ENCODE measurements around the gene HDAC7. TPM values are rescaled to one million over a fixed set of nuclear protein-coding genes. Genes with fewer than 3 reads are reported as not detected.
A peak's percentile ranks its signal among the peaks of the same experiment; 100 is the strongest.

HDAC7 gene
- total RNA-seq: 163 TPM
- polyA plus RNA-seq: 10 to 100 TPM; 14.0 to 15.4 (median 15.3) TPM

GRCh38 chr12:47819896-47820630 is at the start of gene HDAC7:
HDAC7 (minus strand) TSS chr12:47819903; CDS start chr12:47819785, 118 bp downstream.
- H3K27ac Mint-ChIP-seq: peak within 1 kb of the TSS; percentile 95 to 99 (median 97)

GRCh38 chr12:47868552-47869031 is 48.9 kb upstream of the HDAC7 start:
- Mint-ChIP-seq H3K9me3 (no peaks in the 10 kb centered on the region), H3K27ac (no peak overlapping the region), H3K4me3 (no peak overlapping the region), H3K36me3 (no peaks in the 10 kb centered on the region), H3K27me3 (no peaks in the 10 kb centered on the region), H3K4me1 (peaks cover 0 to 10% (median 1%) of the 10 kb centered on the region in 4 donors)
- Histone ChIP-seq H3K4me3 (ENCODE audit: low read depth, low read length) (no peak overlapping the region), H3K9me3 (ENCODE audit: control insufficient read depth in 2 of 2, low read length in 2 of 2) (no peaks in the 10 kb centered on the region), H3K4me1 (ENCODE audit: control insufficient read depth, insufficient read depth, low read length, poor library complexity, severe bottlenecking) (no peaks in the 10 kb centered on the region), H3K27me3 (ENCODE audit: control insufficient read depth, insufficient read depth, low read length) (no peaks in the 10 kb centered on the region), H3K27ac (ENCODE audit: insufficient read depth, low read length, poor library complexity, severe bottlenecking) (no peak overlapping the region), H3K36me3 (ENCODE audit: control insufficient read depth, insufficient read depth, low read length) (no peaks in the 10 kb centered on the region)
- ATAC-seq (ENCODE audit: low read depth in 2 of 2) (no peak), DNase-seq (no peak)

More at GRCh38 chr12:47819896-47820630, at the start of gene HDAC7:
- Mint-ChIP-seq H3K4me1 (peaks cover 19 to 85% (median 60%) of the 10 kb centered on the region in 4 donors), H3K36me3 (no peaks in the 10 kb centered on the region), H3K27me3 (no peaks in the 10 kb centered on the region), H3K4me3 (peak within 1 kb of the TSS; percentile 93 to 99 (median 96)), H3K9me3 (no peaks in the 10 kb centered on the region)
- Histone ChIP-seq H3K36me3 (ENCODE audit: control insufficient read depth, insufficient read depth, low read length) (no peaks in the 10 kb centered on the region), H3K27ac (ENCODE audit: insufficient read depth, low read length, poor library complexity, severe bottlenecking) (peak within 1 kb of the TSS; percentile 97), H3K27me3 (ENCODE audit: control insufficient read depth, insufficient read depth, low read length) (no peaks in the 10 kb centered on the region), H3K4me1 (ENCODE audit: control insufficient read depth, insufficient read depth, low read length, poor library complexity, severe bottlenecking) (peaks cover 69% of the 10 kb centered on the region), H3K4me3 (ENCODE audit: low read depth, low read length) (peak within 1 kb of the TSS; percentile 81), H3K9me3 (ENCODE audit: control insufficient read depth in 2 of 2, low read length in 2 of 2) (no peaks in the 10 kb centered on the region)
- DNase-seq (peak; percentile 57 to 91 (median 67)), ATAC-seq (ENCODE audit: low read depth in 2 of 2) (peak; percentile 65 to 69)

- no peak overlapping the region for H3K27ac ChIP-seq (ENCODE audit: insufficient read depth, low read length, poor library complexity, severe bottlenecking)
- Mint-ChIP-seq H3K27ac (no peak overlapping the region), H3K27me3 (no peaks in the 10 kb centered on the region), H3K4me3 (no peak overlapping the region), H3K9me3 (no peaks in the 10 kb centered on the region), H3K4me1 (peaks cover 0 to 10% (median 1%) of the 10 kb centered on the region in 4 donors), H3K36me3 (no peaks in the 10 kb centered on the region)
- no peaks in the 10 kb centered on the region for H3K9me3 ChIP-seq (ENCODE audit: control insufficient read depth in 2 of 2, low read length in 2 of 2)
- no peaks in the 10 kb centered on the region for H3K27me3 ChIP-seq (ENCODE audit: control insufficient read depth, insufficient read depth, low read length)
- H3K36me3 ChIP-seq (ENCODE audit: control insufficient read depth, insufficient read depth, low read length): no peaks in the 10 kb centered on the region
- no peak overlapping the region for H3K4me3 ChIP-seq (ENCODE audit: low read depth, low read length)
- no peaks in the 10 kb centered on the region for H3K4me1 ChIP-seq (ENCODE audit: control insufficient read depth, insufficient read depth, low read length, poor library complexity, severe bottlenecking)
- ATAC-seq (ENCODE audit: low read depth in 2 of 2) (no peak), DNase-seq (no peak)
These were observed 48.3 kb upstream of the HDAC7 start for GRCh38 chr12:47868041-47868440.

GRCh38 chr12:47867495-47867941 is 47.8 kb upstream of the HDAC7 start:
- Mint-ChIP-seq H3K27ac (peak overlapping the region in 1 of 3 donors; percentile 56), H3K4me3 (no peak overlapping the region), H3K27me3 (no peaks in the 10 kb centered on the region), H3K9me3 (no peaks in the 10 kb centered on the region), H3K36me3 (no peaks in the 10 kb centered on the region), H3K4me1 (peaks cover 0 to 10% (median 1%) of the 10 kb centered on the region in 4 donors)
- no peaks in the 10 kb centered on the region for H3K27me3 ChIP-seq (ENCODE audit: control insufficient read depth, insufficient read depth, low read length)
- no peak overlapping the region for H3K27ac ChIP-seq (ENCODE audit: insufficient read depth, low read length, poor library complexity, severe bottlenecking)
- H3K9me3 ChIP-seq (ENCODE audit: control insufficient read depth in 2 of 2, low read length in 2 of 2): no peaks in the 10 kb centered on the region
- H3K36me3 ChIP-seq (ENCODE audit: control insufficient read depth, insufficient read depth, low read length): no peaks in the 10 kb centered on the region
- ATAC-seq (ENCODE audit: low read depth in 2 of 2): peak; percentile 49 to 65
- peak in 1 of 3 donors; percentile 78 for DNase-seq
- no peak overlapping the region for H3K4me3 ChIP-seq (ENCODE audit: low read depth, low read length)
- no peaks in the 10 kb centered on the region for H3K4me1 ChIP-seq (ENCODE audit: control insufficient read depth, insufficient read depth, low read length, poor library complexity, severe bottlenecking)

GRCh38 chr12:47864646-47865235 is 45.0 kb upstream of the HDAC7 start:
- Mint-ChIP-seq H3K27me3 (no peaks in the 10 kb centered on the region), H3K27ac (peak overlapping the region in 1 of 3 donors; percentile 63), H3K4me3 (peak overlapping the region in 1 of 4 donors; percentile 49), H3K4me1 (peaks cover 8 to 15% (median 12%) of the 10 kb centered on the region in 4 donors), H3K9me3 (no peaks in the 10 kb centered on the region), H3K36me3 (no peaks in the 10 kb centered on the region)
- H3K27me3 ChIP-seq (ENCODE audit: control insufficient read depth, insufficient read depth, low read length): no peaks in the 10 kb centered on the region
- H3K9me3 ChIP-seq (ENCODE audit: control insufficient read depth in 2 of 2, low read length in 2 of 2): no peaks in the 10 kb centered on the region
- ATAC-seq (ENCODE audit: low read depth in 2 of 2): no peak
- no peak overlapping the region for H3K27ac ChIP-seq (ENCODE audit: insufficient read depth, low read length, poor library complexity, severe bottlenecking)
- H3K4me3 ChIP-seq (ENCODE audit: low read depth, low read length): no peak overlapping the region
- DNase-seq: no peak
- no peaks in the 10 kb centered on the region for H3K4me1 ChIP-seq (ENCODE audit: control insufficient read depth, insufficient read depth, low read length, poor library complexity, severe bottlenecking)
- H3K36me3 ChIP-seq (ENCODE audit: control insufficient read depth, insufficient read depth, low read length): no peaks in the 10 kb centered on the region

GRCh38 chr12:47863985-47864384 is 44.3 kb upstream of the HDAC7 start:
- no peaks in the 10 kb centered on the region for H3K9me3 Mint-ChIP-seq
- Histone ChIP-seq H3K36me3 (ENCODE audit: control insufficient read depth, insufficient read depth, low read length) (no peaks in the 10 kb centered on the region), H3K4me3 (ENCODE audit: low read depth, low read length) (no peak overlapping the region), H3K9me3 (ENCODE audit: control insufficient read depth in 2 of 2, low read length in 2 of 2) (no peaks in the 10 kb centered on the region), H3K27me3 (ENCODE audit: control insufficient read depth, insufficient read depth, low read length) (no peaks in the 10 kb centered on the region), H3K4me1 (ENCODE audit: control insufficient read depth, insufficient read depth, low read length, poor library complexity, severe bottlenecking) (no peaks in the 10 kb centered on the region), H3K27ac (ENCODE audit: insufficient read depth, low read length, poor library complexity, severe bottlenecking) (no peak overlapping the region)
- ATAC-seq (ENCODE audit: low read depth in 2 of 2): no peak
- no peak for DNase-seq
- peaks cover 10 to 19% (median 16%) of the 10 kb centered on the region in 4 donors for H3K4me1 Mint-ChIP-seq
- H3K27ac Mint-ChIP-seq: peak overlapping the region in 1 of 3 donors; percentile 63
- H3K27me3 Mint-ChIP-seq: no peaks in the 10 kb centered on the region
- H3K36me3 Mint-ChIP-seq: no peaks in the 10 kb centered on the region
- H3K4me3 Mint-ChIP-seq: no peak overlapping the region

GRCh38 chr12:47863467-47863866 is 43.8 kb upstream of the HDAC7 start:
- Histone ChIP-seq H3K4me3 (ENCODE audit: low read depth, low read length) (no peak overlapping the region), H3K4me1 (ENCODE audit: control insufficient read depth, insufficient read depth, low read length, poor library complexity, severe bottlenecking) (no peaks in the 10 kb centered on the region), H3K27ac (ENCODE audit: insufficient read depth, low read length, poor library complexity, severe bottlenecking) (no peak overlapping the region), H3K9me3 (ENCODE audit: control insufficient read depth in 2 of 2, low read length in 2 of 2) (no peaks in the 10 kb centered on the region), H3K27me3 (ENCODE audit: control insufficient read depth, insufficient read depth, low read length) (no peaks in the 10 kb centered on the region), H3K36me3 (ENCODE audit: control insufficient read depth, insufficient read depth, low read length) (no peaks in the 10 kb centered on the region)
- Mint-ChIP-seq H3K4me1 (peaks cover 10 to 19% (median 16%) of the 10 kb centered on the region in 4 donors), H3K36me3 (no peaks in the 10 kb centered on the region), H3K9me3 (no peaks in the 10 kb centered on the region), H3K27ac (no peak overlapping the region), H3K27me3 (no peaks in the 10 kb centered on the region), H3K4me3 (no peak overlapping the region)
- ATAC-seq (ENCODE audit: low read depth in 2 of 2) (no peak), DNase-seq (no peak)
